ENCODE data around the gene OSTF1.

Gene OSTF1

GRCh38 chr9:75089373-75089766, 1.1 kb downstream of the OSTF1 start:
- H4K20me1 ChIP-seq (ENCODE audit: insufficient read depth, low read length, poor library complexity, severe bottlenecking), result peaks cover 17% of the 10 kb centered on the region
- no peaks in the 10 kb centered on the region for H3K9me2 ChIP-seq (replicated peaks; ENCODE audit: low read depth, low read length)
- no peaks in the 10 kb centered on the region for H3K36me3 ChIP-seq (ENCODE audit: insufficient read depth, low read length)
- H3K4me1 ChIP-seq (ENCODE audit: insufficient read depth, low read length, poor library complexity, severe bottlenecking), result peaks cover 51% of the 10 kb centered on the region
- peak overlapping the region; percentile 1; the same call in 1 of the 2 replicates for H2AFZ ChIP-seq (ENCODE audit: low read length)
- peak overlapping the region; percentile 89 for H3K4me3 ChIP-seq (ENCODE audit: low read length, poor library complexity, severe bottlenecking)
- no peaks in the 10 kb centered on the region for H3F3A ChIP-seq (ENCODE audit: low read depth)
- H3K9ac ChIP-seq (ENCODE audit: low read depth, low read length, poor library complexity, severe bottlenecking), result peak overlapping the region; percentile 78
- TF ChIP-seq EZH2phosphoT487 (IDR thresholded peaks at IDR 0.05; ENCODE audit: borderline replicate concordance) (no peak), CTCF (conservative IDR thresholded peaks at IDR 0.05; ENCODE audit: low read length) (no peak)
- H3K79me2 ChIP-seq (ENCODE audit: insufficient read depth, low read length), result peaks cover 45% of the 10 kb centered on the region
- peak overlapping the region; percentile 86 for H3K4me2 ChIP-seq (ENCODE audit: low read depth, low read length, poor library complexity, severe bottlenecking)
- no peaks in the 10 kb centered on the region for H3K9me3 ChIP-seq (ENCODE audit: insufficient read depth, low read depth, low read length)
- H3K27me3 ChIP-seq (ENCODE audit: insufficient read depth, low read length, poor library complexity, severe bottlenecking), result no peaks in the 10 kb centered on the region

GRCh38 chr9:75090579-75090978, 2.3 kb downstream of the OSTF1 start:
- Histone ChIP-seq H3K9me3 (ENCODE audit: insufficient read depth, low read depth, low read length) (no peaks in the 10 kb centered on the region), H3K27me3 (ENCODE audit: insufficient read depth, low read length, poor library complexity, severe bottlenecking) (no peaks in the 10 kb centered on the region), H3K36me3 (ENCODE audit: insufficient read depth, low read length) (no peaks in the 10 kb centered on the region), H4K20me1 (ENCODE audit: insufficient read depth, low read length, poor library complexity, severe bottlenecking) (peaks cover 20% of the 10 kb centered on the region), H3K4me2 (ENCODE audit: low read depth, low read length, poor library complexity, severe bottlenecking) (peak overlapping the region; percentile 86), H3K79me2 (ENCODE audit: insufficient read depth, low read length) (peaks cover 57% of the 10 kb centered on the region), H3F3A (ENCODE audit: low read depth) (no peaks in the 10 kb centered on the region), H3K4me1 (ENCODE audit: insufficient read depth, low read length, poor library complexity, severe bottlenecking) (peaks cover 48% of the 10 kb centered on the region), H3K9me2 (replicated peaks; ENCODE audit: low read depth, low read length) (no peaks in the 10 kb centered on the region), H2AFZ (ENCODE audit: low read length) (no peak overlapping the region), H3K4me3 (ENCODE audit: low read length, poor library complexity, severe bottlenecking) (peak overlapping the region; percentile 89), H3K9ac (ENCODE audit: low read depth, low read length, poor library complexity, severe bottlenecking) (peak overlapping the region; percentile 78)
- TF ChIP-seq CTCF (conservative IDR thresholded peaks at IDR 0.05; ENCODE audit: low read length) (no peak), EZH2phosphoT487 (IDR thresholded peaks at IDR 0.05; ENCODE audit: borderline replicate concordance) (no peak)

- peaks cover 72% of the 10 kb centered on the region for H3K79me2 ChIP-seq (ENCODE audit: insufficient read depth, low read length)
- peaks cover 20% of the 10 kb centered on the region for H4K20me1 ChIP-seq (ENCODE audit: insufficient read depth, low read length, poor library complexity, severe bottlenecking)
- no peaks in the 10 kb centered on the region for H3K9me2 ChIP-seq (replicated peaks; ENCODE audit: low read depth, low read length)
- no peaks in the 10 kb centered on the region for H3F3A ChIP-seq (ENCODE audit: low read depth)
- no peaks in the 10 kb centered on the region for H3K27me3 ChIP-seq (ENCODE audit: insufficient read depth, low read length, poor library complexity, severe bottlenecking)
- H3K9me3 ChIP-seq (ENCODE audit: insufficient read depth, low read depth, low read length), result no peaks in the 10 kb centered on the region
- peaks cover 38% of the 10 kb centered on the region for H3K4me1 ChIP-seq (ENCODE audit: insufficient read depth, low read length, poor library complexity, severe bottlenecking)
- H3K9ac ChIP-seq (ENCODE audit: low read depth, low read length, poor library complexity, severe bottlenecking), result no peak overlapping the region
- peak overlapping the region; percentile 3 for H3K4me3 ChIP-seq (ENCODE audit: low read length, poor library complexity, severe bottlenecking)
- peak overlapping the region; percentile 49 for H3K4me2 ChIP-seq (ENCODE audit: low read depth, low read length, poor library complexity, severe bottlenecking)
- no peak overlapping the region for H2AFZ ChIP-seq (ENCODE audit: low read length)
- no peaks in the 10 kb centered on the region for H3K36me3 ChIP-seq (ENCODE audit: insufficient read depth, low read length)
- TF ChIP-seq EZH2phosphoT487 (IDR thresholded peaks at IDR 0.05; ENCODE audit: borderline replicate concordance) (no peak), CTCF (conservative IDR thresholded peaks at IDR 0.05; ENCODE audit: low read length) (no peak)
Observed at GRCh38 chr9:75092766-75093165, 4.5 kb downstream of the OSTF1 start.

All from Loucy (cell line).